ENCODE data around the gene ATG13. TPM values are rescaled to one million over a fixed set of nuclear protein-coding genes. Genes with fewer than 3 reads are reported as not detected.
A peak's percentile ranks its signal among the peaks of the same experiment; 100 is the strongest.

The ATG13 gene
- total and polyA plus RNA-seq, 2 of the 8 experiments (the other 6 are each of a cell fraction or from before 2014, with no cell fraction given), result 65.0 to 77.4 TPM

DNA sequence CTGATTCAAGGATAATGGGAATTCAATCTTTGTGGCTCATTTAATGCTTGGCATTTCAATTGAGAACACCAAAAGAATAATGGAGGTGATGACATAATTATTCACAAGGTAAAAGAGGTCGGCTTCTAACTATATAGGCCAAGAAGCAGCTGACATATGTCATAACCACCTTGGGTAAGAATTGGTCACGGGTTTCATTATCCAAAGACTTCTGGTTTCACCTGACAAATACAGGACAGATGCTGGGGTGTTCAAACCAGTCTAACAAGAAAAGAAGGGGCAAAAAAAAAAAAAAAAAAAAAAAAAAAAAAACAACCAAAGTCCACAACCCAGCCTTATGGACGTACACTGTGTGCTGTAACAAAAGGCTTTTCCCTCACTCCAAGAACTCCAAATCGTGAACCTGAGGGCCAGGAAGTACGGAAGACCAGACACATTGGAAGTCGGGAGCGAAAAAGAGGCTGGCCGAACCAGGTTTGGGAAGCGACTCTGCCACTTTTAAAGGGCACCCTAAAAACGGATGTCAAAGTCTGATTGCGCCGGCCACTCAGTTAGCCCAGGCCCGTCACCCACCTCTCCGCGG, 711 bp upstream of the ATG13 start:
- peak overlapping the region; percentile 91 for H2AFZ ChIP-seq (ENCODE audit: low read length)
- H2BK5ac ChIP-seq (ENCODE audit: low read depth, low read length), result peak overlapping the region; percentile 99
- H3K56ac ChIP-seq (replicated peaks; ENCODE audit: insufficient read length, low read depth, low read length), result no peak overlapping the region
- ChIA-PET POLR2A (ENCODE audit: partially characterized antibody) (interaction anchor here (0.6 to 0.9 kb wide), 2 partner anchors 9 to 14 kb away, joined by 3 to 4 read pairs; no protein-coding TSS in a partner anchor), CTCF (ENCODE audit: partially characterized antibody) (interaction anchor here (0.7 to 1.6 kb wide), 9 partner anchors 9 to 223 kb away, joined by 3 to 6 read pairs (median 3); no protein-coding TSS in a partner anchor)
- H4K8ac ChIP-seq (ENCODE audit: extremely low read depth, insufficient read depth, low read length), result peak overlapping the region; percentile 17; the same call in 1 of the 2 replicates
- no peak overlapping the region for H2BK120ac ChIP-seq (replicated peaks; ENCODE audit: low read depth, low read length)
- H3K4me3 ChIP-seq (ENCODE audit: extremely low read depth in 1 of 4, insufficient read depth in 2 of 4, low read depth in 3 of 4, low read length in 4 of 4), result peak overlapping the region; percentile 85 to 99 (median 97)
- H3K79me1 ChIP-seq (ENCODE audit: low read depth, low read length), result peaks cover 5% of the 10 kb centered on the region; the same call in 1 of the 2 replicates
- no peak overlapping the region for H3K14ac ChIP-seq (ENCODE audit: insufficient read length)
- H2BK12ac ChIP-seq (ENCODE audit: low read depth, low read length), result no peak overlapping the region
- no peak overlapping the region for H2AK5ac ChIP-seq (ENCODE audit: low read depth, low read length)
- no peak for DNase-seq (ENCODE audit: low read depth in 1 of 2, low spot score in 2 of 2)
- TF ChIP-seq CBX5 (IDR thresholded peaks at IDR 0.05; ENCODE audit: low read depth, low read length) (no peak), TEAD4 (IDR thresholded peaks at IDR 0.05; ENCODE audit: low read depth, low read length) (no peak), BCL11A (IDR thresholded peaks at IDR 0.05; ENCODE audit: low read depth in 2 of 2, low read length in 2 of 2) (no peak), SIN3A (conservative IDR thresholded peaks at IDR 0.05 in 1 of 2, IDR thresholded peaks at IDR 0.05 in 1 of 2; ENCODE audit: low read depth in 1 of 2, low read length in 2 of 2) (peak in 1 of 2 experiments; percentile 45; a peak in 1 of 4 replicates), RFX5 (IDR thresholded peaks at IDR 0.05; ENCODE audit: borderline replicate concordance, low read depth, low read length) (no peak), KDM4A (IDR thresholded peaks at IDR 0.05; ENCODE audit: low read depth, low read length, severe bottlenecking) (no peak), PHF8 (conservative IDR thresholded peaks at IDR 0.05; ENCODE audit: low read depth, low read length) (peak; percentile 25; the same call in 1 of the 2 replicates)
- TF ChIP-seq, protein P1, sequence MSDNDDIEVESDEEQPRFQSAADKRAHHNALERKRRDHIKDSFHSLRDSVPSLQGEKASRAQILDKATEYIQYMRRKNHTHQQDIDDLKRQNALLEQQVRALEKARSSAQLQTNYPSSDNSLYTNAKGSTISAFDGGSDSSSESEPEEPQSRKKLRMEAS (IDR thresholded peaks at IDR 0.05), result no peak
- no peaks in the 10 kb centered on the region for H4K20me1 ChIP-seq (replicated peaks in 1 of 2; ENCODE audit: control insufficient read depth in 1 of 2, insufficient read depth in 2 of 2, low read length in 2 of 2)
- peaks cover 0 to 32% of the 10 kb centered on the region in 2 experiments; a peak in 3 of 4 replicates for H3K79me2 ChIP-seq (ENCODE audit: control insufficient read depth in 1 of 2, insufficient read depth in 2 of 2, low read length in 2 of 2)
- no peaks in the 10 kb centered on the region for H3K27me3 ChIP-seq (replicated peaks in 1 of 4; ENCODE audit: control insufficient read depth in 3 of 4, extremely low read depth in 1 of 4, insufficient read depth in 3 of 4, low read length in 3 of 4)
- FAIRE-seq, result no peak
- peak overlapping the region; percentile 62; the same call in 1 of the 2 replicates for H3K18ac ChIP-seq (ENCODE audit: extremely low read depth, low read length)
- WGBS, 2 experiments (ENCODE audit: extremely low coverage in 1 of 2, insufficient coverage in 1 of 2, insufficient read length in 1 of 2, insufficient replicate concordance in 2 of 2, low coverage in 1 of 2, low lambda C conversion rate in 2 of 2, missing lambda C conversion rate in 1 of 2), result 12% methylated on average over 15 of the region's 15 CpGs; no CpG with 5 or more reads in 1 of the 2 experiments
- H3K23me2 ChIP-seq (ENCODE audit: low read depth, low read length), result no peaks in the 10 kb centered on the region
- H3K36me3 ChIP-seq (ENCODE audit: control insufficient read depth in 2 of 4, insufficient read depth in 4 of 4, low read length in 3 of 4), result 0 out of 8 replicates have a peak, but pooled peaks cover 0 to 4% (median 0%) of the 10 kb centered on the region in 4 experiments
- no peak overlapping the region for H3K4ac ChIP-seq (replicated peaks; ENCODE audit: insufficient read length, low read depth, low read length)
- H3K4me2 ChIP-seq (ENCODE audit: insufficient read depth in 1 of 2, low read depth in 2 of 2, low read length in 2 of 2), result peak overlapping the region; percentile 81 to 85
- no peak overlapping the region; the same call in 1 of the 2 replicates for H2BK15ac ChIP-seq (ENCODE audit: low read length)
- H3K27ac ChIP-seq (ENCODE audit: low read depth, low read length), result peak overlapping the region; percentile 98
- peak overlapping the region in 3 of 4 experiments; percentile 80 to 100 (median 95); a peak in 6 of 7 replicates for H3K9ac ChIP-seq (replicated peaks in 1 of 4; ENCODE audit: extremely low read depth in 1 of 4, low read depth in 3 of 4, low read length in 3 of 4)
- no peaks in the 10 kb centered on the region; a peak in 1 of 7 replicates for H3K4me1 ChIP-seq (replicated peaks in 1 of 4; ENCODE audit: control insufficient read depth in 3 of 4, insufficient read depth in 4 of 4, low read length in 3 of 4)
- peak overlapping the region; percentile 55 for H4K5ac ChIP-seq (ENCODE audit: insufficient read length, low read depth, low read length)
- H4K91ac ChIP-seq (replicated peaks; ENCODE audit: insufficient read length, low read length), result no peak overlapping the region
- H2BK20ac ChIP-seq (ENCODE audit: low read length), result no peak overlapping the region
- no peaks in the 10 kb centered on the region for H3K9me3 ChIP-seq (ENCODE audit: insufficient read depth in 2 of 2, low read depth in 1 of 2, low read length in 1 of 2)
- no peak overlapping the region for H3K23ac ChIP-seq (ENCODE audit: insufficient read length)

Measured in H1 (cell line).